HCT116 (cell line): ENCODE results near the gene FOSB. TPM values are rescaled to one million over a fixed set of nuclear protein-coding genes. Genes with fewer than 3 reads are reported as not detected.
A peak's percentile ranks its signal among the peaks of the same experiment; 100 is the strongest.

Source experiments
- ATAC-seq: fragments of 200-7000 bp; cut with Tn5 transposase; 2 replicates; pipeline ENCODE4 v1.9.1; 2020; ENCODE audit warnings: mild to moderate bottlenecking, moderate library complexity
- BruUV-seq: library from RNA; stranded (reverse); fragments of 400-500 nt; replicated peaks from 2 replicates; lab custom pipeline; 2021; lab: Mats Ljungman, UMichigan
- CTCF ChIA-PET: fragments of 300-600 bp; sonication (Branson Sonifier 250); formaldehyde crosslinking; loops from one replicate; lab custom pipeline; 2021; ENCODE audit warnings: antibody characterized with exemption; lab: Charles Lee
- POLR2A ChIA-PET: fragments of 300-600, 350-600 bp; sonication (Branson Sonifier 250); formaldehyde crosslinking; loops from one replicate; lab custom pipeline; 2021; ENCODE audit warnings: antibody characterized with exemption; lab: Charles Lee
- RAD21 ChIA-PET, 2 experiments: fragments of 300-600 bp; sonication (Branson Sonifier 250); formaldehyde crosslinking; loops; one replicate each; lab custom pipeline; 2023; ENCODE audit warnings: low total read pairs in 2 of 2; ENCODE audit not compliant: uncharacterized antibody in 2 of 2, unreplicated experiment in 2 of 2, low non-redundant PET in 1 of 2; lab: Charles Lee
- DNase-seq: peaks from one replicate; pipeline ENCODE4 v3.0.0-alpha.2; 2010; ENCODE audit warnings: low read depth, low spot score
- H2AFZ ChIP-seq: fragments of 200-600 bp; shearing (Covaris generic), sonication (generic); 2 replicates; pipeline ENCODE4 v1.6.1; 2017; ENCODE audit warnings: low read depth, mixed run types, mixed read lengths, antibody characterized with exemption, low read length; ENCODE audit not compliant: poor library complexity, severe bottlenecking
- H3K27ac ChIP-seq: 2 replicates; pipeline ENCODE4 v1.5.1; 2012; ENCODE audit warnings: low read depth, low read length
- H3K27me3 ChIP-seq: fragments of 200-600 bp; sonication (generic); 2 replicates; pipeline ENCODE4 v1.6.1; 2016; ENCODE audit warnings: mixed run types, low read length, mixed read lengths; ENCODE audit not compliant: insufficient read depth
- H3K36me3 ChIP-seq, 2 experiments: fragments of 200-500 bp in 1 of 2; fragments of 200-600 bp in 1 of 2; sonication (Bioruptor generic) in 1 of 2; sonication (generic) in 1 of 2; 2 replicates each; pipeline versions ENCODE4 v1.5.1 to v1.6.1; 2014 to 2016; ENCODE audit warnings: low read length in 2 of 2, inconsistent platforms in 1 of 2, mixed read lengths in 1 of 2, mixed run types in 1 of 2; ENCODE audit not compliant: insufficient read depth in 2 of 2, control insufficient read depth in 1 of 2
- H3K4me1 ChIP-seq, 2 experiments: fragments of 200-600 bp in 1 of 2; sonication (generic) in 1 of 2; 2 replicates each; pipeline versions ENCODE4 v1.5.1 to v1.6.1; 2012 to 2017; ENCODE audit warnings: low read length in 2 of 2, inconsistent platforms in 1 of 2, mild to moderate bottlenecking in 1 of 2, mixed read lengths in 1 of 2, mixed run types in 1 of 2, moderate library complexity in 1 of 2; ENCODE audit not compliant: insufficient read depth in 2 of 2, control insufficient read depth in 1 of 2
- H3K4me2 ChIP-seq: fragments of 200-600 bp; sonication (generic); 2 replicates; pipeline ENCODE4 v1.6.1; 2017; ENCODE audit warnings: mixed run types, low read length, mixed read lengths
- H3K4me3 ChIP-seq, 2 experiments: fragments of 200-600 bp in 1 of 2; sonication (generic) in 1 of 2; replicated peaks in 1 of 2; 2 replicates each; pipeline ENCODE4 v1.5.1; 2011 to 2016; ENCODE audit warnings: low read length in 2 of 2, control low read depth in 1 of 2, low read depth in 1 of 2, mild to moderate bottlenecking in 1 of 2, mixed read lengths in 1 of 2, mixed run types in 1 of 2
- H3K79me2 ChIP-seq: fragments of 200-600 bp; sonication (generic); 2 replicates; pipeline ENCODE4 v1.6.1; 2017; ENCODE audit warnings: mild to moderate bottlenecking, mixed run types, low read length, moderate library complexity, mixed read lengths; ENCODE audit not compliant: insufficient read depth
- H3K9ac ChIP-seq: fragments of 200-600 bp; sonication (generic); 2 replicates; pipeline ENCODE4 v1.6.1; 2016; ENCODE audit warnings: low read length, mixed read lengths
- H3K9me2 ChIP-seq: fragments of 200-600 bp; sonication (generic), shearing (Covaris generic); 2 replicates; pipeline ENCODE4 v1.6.1; 2017; ENCODE audit warnings: mixed run types, mild to moderate bottlenecking, moderate library complexity; ENCODE audit not compliant: insufficient read depth
- H3K9me3 ChIP-seq, 2 experiments: fragments of 200-500 bp in 1 of 2; fragments of 200-600 bp in 1 of 2; sonication (Bioruptor generic) in 1 of 2; sonication (generic) in 1 of 2; 2 replicates each; pipeline ENCODE4 v1.6.1; 2014 to 2017; ENCODE audit warnings: low read length in 2 of 2, mixed read lengths in 2 of 2, inconsistent platforms in 1 of 2, low read depth in 1 of 2, mild to moderate bottlenecking in 1 of 2, mixed run types in 1 of 2, moderate library complexity in 1 of 2; ENCODE audit not compliant: control insufficient read depth in 1 of 2, insufficient read depth in 1 of 2
- H4K20me1 ChIP-seq: fragments of 200-600 bp; sonication (generic), shearing (Covaris generic); 2 replicates; pipeline ENCODE4 v1.6.1; 2017; ENCODE audit warnings: mixed run types, mild to moderate bottlenecking, moderate library complexity; ENCODE audit not compliant: insufficient read depth
- CEBPB ChIP-seq: IDR thresholded peaks from 2 replicates; pipeline ENCODE4 v1.6.1; 2012; ENCODE audit warnings: low read depth
- EZH2 ChIP-seq: fragments of 200-600 bp; sonication (generic); IDR thresholded peaks from 2 replicates; pipeline ENCODE4 v1.6.1; 2017; ENCODE audit warnings: antibody characterized with exemption, mixed run types
- EZH2phosphoT487 ChIP-seq: fragments of 200-600 bp; IDR thresholded peaks from 2 replicates; pipeline ENCODE4 v1.6.1; 2018; ENCODE audit warnings: antibody characterized with exemption, borderline replicate concordance
- FOSL1 ChIP-seq: IDR thresholded peaks from 2 replicates; pipeline ENCODE4 v1.6.1; 2012; ENCODE audit warnings: low read depth
- POLR2AphosphoS5 ChIP-seq: IDR thresholded peaks from 2 replicates; pipeline ENCODE4 v1.6.1; 2011; ENCODE audit warnings: mild to moderate bottlenecking, low read depth, low read length, moderate library complexity
- RAD21 ChIP-seq: IDR thresholded peaks from 2 replicates; pipeline ENCODE4 v1.6.1; 2012; ENCODE audit warnings: low read depth, mild to moderate bottlenecking
- SIN3A ChIP-seq: IDR thresholded peaks from 2 replicates; pipeline ENCODE4 v1.6.1; 2012; ENCODE audit warnings: low read depth
- TCF7L2 ChIP-seq: IDR thresholded peaks from 2 replicates; pipeline ENCODE4 v1.7.0; 2011; ENCODE audit warnings: borderline replicate concordance, inconsistent platforms; ENCODE audit not compliant: insufficient read depth, insufficient read length; ENCODE audit errors: extremely low read depth
- YY1 ChIP-seq: IDR thresholded peaks from 2 replicates; pipeline ENCODE4 v1.6.1; 2011; ENCODE audit warnings: low read length, low read depth, moderate library complexity, mild to moderate bottlenecking; ENCODE audit not compliant: insufficient replicate concordance; ENCODE audit errors: extremely low read depth
- ZFX ChIP-seq: fragments of 450-650 bp; IDR thresholded peaks from 2 replicates; pipeline ENCODE4 v1.6.1; 2017
- intact Hi-C: fragments of 100-400 bp; cut with micrococcal nuclease; formaldehyde crosslinking; loops from 2 replicates; pipeline ENCODE4 v1.10.0; 2022
- total RNA-seq: library from RNA; stranded (reverse); gene quantifications from one replicate; pipeline ENCODE4 v1.2.1, GENCODE V29; 2021; ENCODE audit not compliant: unreplicated experiment
- TF ChIP-seq, protein P1 (sequence below): IDR thresholded peaks from 2 replicates; pipeline ENCODE4 v1.6.1; 2012
- TF ChIP-seq, protein P2 (sequence below): IDR thresholded peaks from 2 replicates; pipeline ENCODE4 v1.6.1; 2012
- TF ChIP-seq, protein P3 (sequence below): IDR thresholded peaks from 2 replicates; pipeline ENCODE4 v1.6.1; 2012; ENCODE audit warnings: low read depth
- TF ChIP-seq, protein P4 (sequence below): IDR thresholded peaks from 2 replicates; pipeline ENCODE4 v1.6.1; 2011; ENCODE audit warnings: mild to moderate bottlenecking, low read length, moderate library complexity; ENCODE audit not compliant: insufficient replicate concordance; ENCODE audit errors: extremely low read depth

Gene FOSB
- total RNA-seq, 1 experiment from 2014 or later: 12.6 TPM

DNA sequence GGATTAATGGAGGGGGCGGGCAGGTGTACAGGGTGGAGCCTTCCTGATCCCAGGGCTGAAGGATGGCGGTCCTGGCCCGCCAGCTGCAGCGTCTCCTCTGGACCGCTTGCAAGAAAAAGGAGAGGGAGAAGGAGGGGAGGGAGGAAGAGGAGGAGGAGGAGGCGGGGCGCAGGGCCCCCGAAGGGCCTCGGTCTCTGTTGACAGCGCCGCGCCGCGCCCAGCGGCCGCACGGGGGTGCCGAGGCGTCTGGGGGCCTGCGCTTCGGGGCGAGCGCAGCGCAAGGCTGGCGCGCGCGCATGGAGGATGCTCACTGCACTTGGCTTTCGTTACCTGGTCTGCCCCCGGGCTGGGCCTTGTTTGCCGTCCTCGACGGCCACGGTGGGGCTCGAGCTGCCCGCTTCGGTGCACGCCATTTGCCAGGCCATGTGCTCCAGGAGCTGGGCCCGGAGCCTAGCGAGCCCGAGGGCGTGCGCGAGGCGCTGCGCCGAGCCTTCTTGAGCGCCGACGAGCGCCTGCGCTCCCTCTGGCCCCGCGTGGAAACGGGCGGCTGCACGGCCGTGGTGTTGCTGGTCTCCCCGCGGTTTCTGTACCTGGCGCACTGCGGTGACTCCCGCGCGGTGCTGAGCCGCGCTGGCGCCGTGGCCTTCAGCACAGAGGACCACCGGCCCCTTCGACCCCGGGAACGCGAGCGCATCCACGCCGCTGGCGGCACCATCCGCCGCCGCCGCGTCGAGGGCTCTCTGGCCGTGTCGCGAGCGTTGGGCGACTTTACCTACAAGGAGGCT, 30.8 kb downstream of the FOSB start, which contains the start of gene PPM1N (continued):
- no peak for TF ChIP-seq EZH2phosphoT487
- no peak for TF ChIP-seq POLR2AphosphoS5
- TF ChIP-seq, protein P1, sequence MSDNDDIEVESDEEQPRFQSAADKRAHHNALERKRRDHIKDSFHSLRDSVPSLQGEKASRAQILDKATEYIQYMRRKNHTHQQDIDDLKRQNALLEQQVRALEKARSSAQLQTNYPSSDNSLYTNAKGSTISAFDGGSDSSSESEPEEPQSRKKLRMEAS: no peak
- no peak for TF ChIP-seq TCF7L2

DNA sequence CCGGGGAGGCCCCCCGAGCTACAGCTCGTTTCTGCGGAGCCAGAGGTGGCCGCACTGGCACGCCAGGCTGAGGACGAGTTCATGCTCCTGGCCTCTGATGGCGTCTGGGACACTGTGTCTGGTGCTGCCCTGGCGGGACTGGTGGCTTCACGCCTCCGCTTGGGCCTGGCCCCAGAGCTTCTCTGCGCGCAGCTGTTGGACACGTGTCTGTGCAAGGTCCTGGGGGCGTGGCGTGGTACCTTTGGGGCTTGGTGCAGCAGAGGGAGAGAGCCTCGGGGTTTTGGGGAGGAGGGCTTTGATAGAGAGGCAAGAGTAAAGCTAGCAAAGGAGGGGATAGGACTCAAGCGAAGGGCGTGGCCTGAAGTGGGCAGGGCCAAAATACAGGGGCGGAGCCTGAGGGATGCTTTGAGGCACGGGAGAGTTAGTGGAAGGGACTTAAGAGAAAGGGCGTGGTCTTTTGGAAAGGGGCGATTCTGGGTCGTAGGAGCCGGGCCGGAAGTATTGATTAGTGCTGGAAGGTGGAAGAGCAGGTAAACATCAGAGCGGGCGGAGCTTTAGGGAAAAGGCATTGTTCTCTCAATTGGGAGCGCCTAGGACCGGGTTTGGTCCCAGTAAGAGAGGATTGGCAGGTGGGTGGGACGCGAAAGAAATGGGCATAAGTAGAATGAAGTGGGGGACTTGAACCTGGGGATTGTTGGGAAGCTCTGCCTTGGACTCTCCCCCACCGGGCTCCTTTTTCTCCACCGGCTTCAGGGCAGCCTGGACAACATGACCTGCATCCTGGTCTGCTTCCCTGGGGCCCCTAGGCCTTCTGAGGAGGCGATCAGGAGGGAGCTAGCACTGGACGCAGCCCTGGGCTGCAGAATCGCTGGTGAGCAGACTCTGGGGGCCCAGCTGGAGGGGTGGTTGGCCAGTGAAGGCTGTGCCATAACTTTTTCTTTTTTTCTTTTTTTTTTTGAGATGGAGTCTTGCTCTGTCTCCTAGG, 31.7 kb downstream of the FOSB start:
- ATAC-seq: peak; percentile 59
- TF ChIP-seq FOSL1: no peak
- TF ChIP-seq, protein P2, sequence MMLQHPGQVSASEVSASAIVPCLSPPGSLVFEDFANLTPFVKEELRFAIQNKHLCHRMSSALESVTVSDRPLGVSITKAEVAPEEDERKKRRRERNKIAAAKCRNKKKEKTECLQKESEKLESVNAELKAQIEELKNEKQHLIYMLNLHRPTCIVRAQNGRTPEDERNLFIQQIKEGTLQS: no peak
- TF ChIP-seq YY1: no peak
- TF ChIP-seq EZH2: no peak
- TF ChIP-seq RAD21: no peak
- no peak for TF ChIP-seq ZFX
- no peak for TF ChIP-seq EZH2phosphoT487
- TF ChIP-seq, protein P3, sequence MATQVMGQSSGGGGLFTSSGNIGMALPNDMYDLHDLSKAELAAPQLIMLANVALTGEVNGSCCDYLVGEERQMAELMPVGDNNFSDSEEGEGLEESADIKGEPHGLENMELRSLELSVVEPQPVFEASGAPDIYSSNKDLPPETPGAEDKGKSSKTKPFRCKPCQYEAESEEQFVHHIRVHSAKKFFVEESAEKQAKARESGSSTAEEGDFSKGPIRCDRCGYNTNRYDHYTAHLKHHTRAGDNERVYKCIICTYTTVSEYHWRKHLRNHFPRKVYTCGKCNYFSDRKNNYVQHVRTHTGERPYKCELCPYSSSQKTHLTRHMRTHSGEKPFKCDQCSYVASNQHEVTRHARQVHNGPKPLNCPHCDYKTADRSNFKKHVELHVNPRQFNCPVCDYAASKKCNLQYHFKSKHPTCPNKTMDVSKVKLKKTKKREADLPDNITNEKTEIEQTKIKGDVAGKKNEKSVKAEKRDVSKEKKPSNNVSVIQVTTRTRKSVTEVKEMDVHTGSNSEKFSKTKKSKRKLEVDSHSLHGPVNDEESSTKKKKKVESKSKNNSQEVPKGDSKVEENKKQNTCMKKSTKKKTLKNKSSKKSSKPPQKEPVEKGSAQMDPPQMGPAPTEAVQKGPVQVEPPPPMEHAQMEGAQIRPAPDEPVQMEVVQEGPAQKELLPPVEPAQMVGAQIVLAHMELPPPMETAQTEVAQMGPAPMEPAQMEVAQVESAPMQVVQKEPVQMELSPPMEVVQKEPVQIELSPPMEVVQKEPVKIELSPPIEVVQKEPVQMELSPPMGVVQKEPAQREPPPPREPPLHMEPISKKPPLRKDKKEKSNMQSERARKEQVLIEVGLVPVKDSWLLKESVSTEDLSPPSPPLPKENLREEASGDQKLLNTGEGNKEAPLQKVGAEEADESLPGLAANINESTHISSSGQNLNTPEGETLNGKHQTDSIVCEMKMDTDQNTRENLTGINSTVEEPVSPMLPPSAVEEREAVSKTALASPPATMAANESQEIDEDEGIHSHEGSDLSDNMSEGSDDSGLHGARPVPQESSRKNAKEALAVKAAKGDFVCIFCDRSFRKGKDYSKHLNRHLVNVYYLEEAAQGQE: no peak
- TF ChIP-seq CEBPB: no peak
- TF ChIP-seq TCF7L2: no peak
- TF ChIP-seq SIN3A: no peak
- TF ChIP-seq, protein P4, sequence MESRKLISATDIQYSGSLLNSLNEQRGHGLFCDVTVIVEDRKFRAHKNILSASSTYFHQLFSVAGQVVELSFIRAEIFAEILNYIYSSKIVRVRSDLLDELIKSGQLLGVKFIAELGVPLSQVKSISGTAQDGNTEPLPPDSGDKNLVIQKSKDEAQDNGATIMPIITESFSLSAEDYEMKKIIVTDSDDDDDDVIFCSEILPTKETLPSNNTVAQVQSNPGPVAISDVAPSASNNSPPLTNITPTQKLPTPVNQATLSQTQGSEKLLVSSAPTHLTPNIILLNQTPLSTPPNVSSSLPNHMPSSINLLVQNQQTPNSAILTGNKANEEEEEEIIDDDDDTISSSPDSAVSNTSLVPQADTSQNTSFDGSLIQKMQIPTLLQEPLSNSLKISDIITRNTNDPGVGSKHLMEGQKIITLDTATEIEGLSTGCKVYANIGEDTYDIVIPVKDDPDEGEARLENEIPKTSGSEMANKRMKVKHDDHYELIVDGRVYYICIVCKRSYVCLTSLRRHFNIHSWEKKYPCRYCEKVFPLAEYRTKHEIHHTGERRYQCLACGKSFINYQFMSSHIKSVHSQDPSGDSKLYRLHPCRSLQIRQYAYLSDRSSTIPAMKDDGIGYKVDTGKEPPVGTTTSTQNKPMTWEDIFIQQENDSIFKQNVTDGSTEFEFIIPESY: no peak

More for the DNA sequence above, 31.7 kb downstream of the FOSB start:
- ChIA-PET RAD21 (no interaction called here), POLR2A (interaction anchor here (0.6 to 0.9 kb wide), 2 partner anchors 14 to 31 kb away, joined by 3 read pairs; no protein-coding TSS in a partner anchor), CTCF (interaction anchor here (1.2 to 1.4 kb wide), 3 partner anchors 15 to 59 kb away, joined by 3 to 5 read pairs (median 5); no protein-coding TSS in a partner anchor)
- Histone ChIP-seq H3K9me2 (no peaks in the 10 kb centered on the region), H3K27me3 (peaks cover 10% of the 10 kb centered on the region; the same call in 1 of the 2 replicates), H3K9me3 (no peaks in the 10 kb centered on the region), H3K4me1 (peaks cover 17 to 34% of the 10 kb centered on the region in 2 experiments; a peak in 3 of 4 replicates), H3K79me2 (no peaks in the 10 kb centered on the region), H3K4me3 (no peak overlapping the region), H3K9ac (no peak overlapping the region), H3K4me2 (peak overlapping the region; percentile 50), H3K27ac (peak overlapping the region; percentile 39; the same call in 1 of the 2 replicates), H3K36me3 (no peaks in the 10 kb centered on the region), H2AFZ (no peak overlapping the region), H4K20me1 (no peaks in the 10 kb centered on the region)
- BruUV-seq: TSS peak; percentile 72
- intact Hi-C loops: no loop called here
- DNase-seq: no peak
